ENCODE data around the gene NCL.
"Not testable (repeated sequence)": the region's sequence is repeated elsewhere in the genome, so short reads cannot be mapped to it uniquely, and the experiment has no call there.

The NCL gene

DNA sequence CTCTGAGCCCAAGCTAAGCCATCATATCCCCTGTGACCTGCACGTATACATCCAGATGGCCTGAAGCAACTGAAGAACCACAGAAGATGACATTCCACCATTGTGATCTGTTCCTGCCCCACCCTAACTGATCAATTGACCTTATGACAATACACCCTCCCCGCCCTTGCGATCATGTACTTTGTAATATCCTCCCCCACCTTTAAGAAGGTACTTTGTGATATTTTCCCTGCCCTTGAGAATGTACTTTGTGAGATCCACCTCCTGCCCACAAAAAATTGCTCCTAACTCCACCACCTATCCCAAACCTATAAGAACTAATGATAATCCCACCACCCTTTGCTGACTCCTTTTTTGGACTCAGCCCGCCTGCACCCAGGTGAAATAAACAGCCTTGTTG lies 33.8 kb downstream of the NCL start:
- DNase-seq (ENCODE audit: low read depth), result not testable (repeated sequence)

DNA sequence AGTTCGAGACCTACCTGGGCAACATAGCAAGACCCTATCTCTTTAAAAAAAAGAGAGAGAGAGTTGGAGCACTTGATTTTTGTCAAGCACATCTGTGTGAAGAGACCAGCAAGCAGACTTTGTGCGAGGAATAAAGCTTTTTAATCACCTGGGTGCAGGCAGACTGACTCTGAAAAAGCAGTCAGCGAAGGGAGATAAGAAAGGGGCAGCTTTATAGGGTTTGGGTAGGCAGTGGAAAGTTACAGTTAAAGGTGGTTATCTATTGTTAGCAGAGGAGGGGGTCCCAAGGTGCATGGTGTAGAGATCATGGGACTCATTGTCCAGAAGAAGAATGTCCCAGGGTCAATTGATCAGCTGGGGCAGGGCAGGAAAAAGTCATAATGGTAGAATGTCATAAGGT lies 34.4 kb downstream of the NCL start:
- no peak for DNase-seq (ENCODE audit: low read depth)

DNA sequence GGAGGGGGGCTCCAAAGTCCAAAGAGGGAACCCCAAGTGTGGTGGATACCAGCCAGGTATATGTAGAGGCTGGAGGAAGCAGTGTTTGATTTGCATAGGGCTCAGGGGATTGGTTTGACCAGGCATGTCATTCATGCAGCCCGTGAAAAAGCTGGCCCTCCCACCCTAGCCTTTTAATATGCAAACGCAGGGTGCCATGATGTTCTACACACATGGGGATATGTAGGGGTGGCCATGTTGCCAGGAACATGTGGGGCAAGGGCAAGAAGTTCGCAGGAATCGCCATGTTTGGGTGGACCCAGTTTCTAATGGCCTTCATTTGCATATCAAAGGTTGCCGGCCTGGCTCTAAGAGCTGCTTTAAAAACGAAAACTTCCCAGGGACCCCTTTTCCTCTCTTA lies 35.1 kb downstream of the NCL start:
- DNase-seq (ENCODE audit: low read depth), result no peak

DNA sequence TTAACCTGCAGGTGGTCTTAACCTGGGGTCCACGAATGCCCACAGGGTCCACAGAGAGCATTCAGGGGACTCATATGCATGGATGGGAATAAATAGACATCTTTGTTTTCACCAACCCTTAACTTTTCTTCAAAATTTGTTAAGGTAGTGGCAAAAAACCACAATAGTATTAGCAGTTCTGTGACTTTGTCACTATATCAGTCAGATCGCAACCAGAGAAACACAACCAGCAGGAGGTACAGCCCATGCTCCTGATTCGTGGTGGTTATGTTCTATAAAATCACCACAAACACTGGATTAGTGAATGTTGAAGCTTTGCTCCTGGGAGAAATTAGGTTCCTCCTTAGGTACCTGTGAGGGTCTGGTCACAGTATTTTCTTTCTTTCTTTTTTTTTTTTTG lies 37.2 kb downstream of the NCL start:
- no peak for DNase-seq (ENCODE audit: low read depth)

DNA sequence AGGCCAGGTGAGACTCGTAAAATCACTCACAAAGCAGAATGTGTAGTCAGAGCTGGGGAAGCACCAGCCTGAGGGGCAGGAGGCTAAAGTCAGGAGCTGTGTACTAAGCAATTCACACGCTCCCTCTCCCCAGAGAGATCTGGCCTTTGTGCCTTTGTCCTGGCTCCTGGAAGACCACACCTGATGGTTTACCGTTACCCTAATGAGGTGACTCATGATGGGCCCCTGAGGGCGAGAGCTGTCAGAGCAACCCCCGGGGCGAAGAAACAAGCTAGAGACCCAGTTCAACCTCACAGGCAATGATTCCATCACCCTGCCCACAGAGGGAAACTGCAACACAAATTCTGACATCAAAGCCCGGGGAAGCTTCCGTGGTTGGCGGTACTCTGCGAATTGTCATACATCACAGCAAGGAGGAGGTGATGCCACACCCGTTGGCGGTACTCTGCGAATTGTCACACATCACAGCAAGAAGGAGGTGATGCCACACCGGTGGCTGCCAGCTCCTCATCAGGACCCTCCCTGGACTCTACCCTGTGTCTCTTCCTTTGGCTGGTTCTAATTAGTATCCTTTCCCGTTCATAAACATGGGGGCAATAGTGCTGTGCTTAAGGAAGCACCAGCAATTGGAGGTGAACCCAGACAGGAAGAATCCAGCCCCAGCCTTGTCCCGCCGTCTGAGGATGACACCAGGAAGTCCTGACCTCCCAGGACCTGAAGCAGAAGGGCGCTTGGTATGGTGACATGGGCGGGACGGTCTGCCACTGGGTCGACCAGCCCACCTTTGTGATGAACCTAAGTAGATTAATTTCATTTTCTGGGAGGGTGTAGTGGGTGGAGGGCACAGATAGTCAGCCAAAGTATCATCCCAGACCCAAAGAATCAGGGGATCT lies 38.2 kb downstream of the NCL start:
- peak; percentile 21 for DNase-seq (ENCODE audit: low read depth)

DNA sequence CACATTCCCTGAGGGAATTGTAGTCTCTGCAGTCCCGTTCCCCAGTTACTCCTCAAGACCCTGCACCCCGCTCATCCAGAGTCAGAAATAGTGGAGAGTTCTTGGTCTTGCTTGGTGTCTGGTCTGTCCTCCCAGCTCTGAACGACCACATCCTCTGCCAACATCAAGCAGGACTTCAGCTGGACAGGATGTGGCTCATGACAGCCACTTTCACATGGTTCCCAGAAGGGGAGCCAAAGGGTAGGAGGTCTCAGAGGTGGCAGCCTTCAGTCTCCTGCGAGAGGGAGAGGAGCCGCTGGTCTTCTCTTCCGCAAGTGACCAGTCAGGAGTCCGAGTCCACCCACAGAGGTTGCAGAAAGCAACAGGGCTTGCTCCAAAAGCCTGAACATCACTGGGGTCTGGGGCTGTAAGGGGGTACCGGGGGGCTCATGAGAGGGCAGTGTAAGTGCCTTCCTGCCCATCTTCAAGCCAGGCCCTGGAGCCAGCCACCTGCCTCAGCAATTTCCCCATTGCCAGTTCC lies 38.9 kb downstream of the NCL start:
- no peak for DNase-seq (ENCODE audit: low read depth)

DNA sequence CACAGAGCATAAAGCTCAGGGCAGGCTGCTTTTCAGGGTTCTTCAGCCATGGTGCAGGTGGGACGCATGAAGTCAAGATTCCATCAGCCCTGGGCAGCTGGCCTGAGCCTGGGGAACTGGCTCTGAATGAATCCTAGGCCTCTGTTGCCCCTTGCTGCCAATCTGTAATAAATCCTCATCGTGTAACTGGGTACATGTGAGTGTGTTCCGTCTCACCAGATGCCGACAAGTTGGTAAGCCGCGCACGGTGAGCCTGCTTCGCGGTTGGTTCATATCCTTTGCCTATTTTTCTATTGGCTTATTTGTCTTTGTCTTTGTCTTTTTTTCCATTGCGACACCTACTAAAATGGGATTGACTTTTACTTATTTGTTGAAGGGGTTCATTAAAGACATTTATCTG lies 41.1 kb downstream of the NCL start:
- DNase-seq (ENCODE audit: low read depth), result no peak

DNA sequence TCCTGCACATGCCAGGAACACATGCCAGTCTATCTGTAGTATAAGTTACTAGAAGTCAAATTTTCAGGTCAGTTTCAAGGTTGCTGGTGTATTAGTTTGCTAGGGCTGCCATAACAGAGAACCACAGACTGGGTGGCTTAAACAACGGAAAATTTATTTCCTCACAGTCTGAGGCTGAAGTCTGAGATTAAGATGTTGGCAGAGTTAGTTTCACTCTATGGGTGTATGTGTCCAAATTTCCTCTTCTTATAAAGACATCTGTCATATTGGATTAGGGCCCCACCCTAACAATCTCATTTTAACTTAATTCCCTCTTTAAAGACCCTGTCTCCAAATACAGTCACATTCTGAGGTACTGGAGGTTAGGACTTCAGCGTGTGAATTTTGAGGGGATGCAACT lies 42.2 kb downstream of the NCL start:
- DNase-seq (ENCODE audit: low read depth), result no peak

DNA sequence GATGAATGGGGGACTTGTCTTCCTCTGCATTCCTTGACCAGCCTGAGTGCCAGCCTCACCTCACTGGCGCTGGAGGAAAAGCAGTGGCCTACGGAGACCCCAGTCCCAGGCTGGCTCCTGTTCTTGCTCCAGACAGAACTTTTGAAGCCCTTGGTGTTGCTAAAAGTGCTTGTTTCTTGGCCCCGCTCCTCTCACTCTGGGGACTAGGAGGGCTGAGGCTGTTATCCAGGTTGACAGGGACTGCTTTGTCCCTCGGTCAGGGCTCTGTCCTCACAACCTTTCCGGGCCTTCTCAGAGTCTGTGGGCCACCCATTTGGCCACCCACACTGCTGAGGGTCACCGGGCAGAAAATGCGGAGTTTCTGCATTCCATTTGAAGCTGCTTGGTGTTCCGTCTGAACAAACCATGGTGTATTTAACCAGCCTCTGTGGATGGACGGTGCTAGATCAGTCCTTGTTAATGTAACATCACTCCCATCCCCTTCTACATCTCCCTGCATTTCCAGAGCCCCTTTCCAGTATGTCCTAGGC lies 43.2 kb downstream of the NCL start:
- no peak for DNase-seq (ENCODE audit: low read depth)

DNA sequence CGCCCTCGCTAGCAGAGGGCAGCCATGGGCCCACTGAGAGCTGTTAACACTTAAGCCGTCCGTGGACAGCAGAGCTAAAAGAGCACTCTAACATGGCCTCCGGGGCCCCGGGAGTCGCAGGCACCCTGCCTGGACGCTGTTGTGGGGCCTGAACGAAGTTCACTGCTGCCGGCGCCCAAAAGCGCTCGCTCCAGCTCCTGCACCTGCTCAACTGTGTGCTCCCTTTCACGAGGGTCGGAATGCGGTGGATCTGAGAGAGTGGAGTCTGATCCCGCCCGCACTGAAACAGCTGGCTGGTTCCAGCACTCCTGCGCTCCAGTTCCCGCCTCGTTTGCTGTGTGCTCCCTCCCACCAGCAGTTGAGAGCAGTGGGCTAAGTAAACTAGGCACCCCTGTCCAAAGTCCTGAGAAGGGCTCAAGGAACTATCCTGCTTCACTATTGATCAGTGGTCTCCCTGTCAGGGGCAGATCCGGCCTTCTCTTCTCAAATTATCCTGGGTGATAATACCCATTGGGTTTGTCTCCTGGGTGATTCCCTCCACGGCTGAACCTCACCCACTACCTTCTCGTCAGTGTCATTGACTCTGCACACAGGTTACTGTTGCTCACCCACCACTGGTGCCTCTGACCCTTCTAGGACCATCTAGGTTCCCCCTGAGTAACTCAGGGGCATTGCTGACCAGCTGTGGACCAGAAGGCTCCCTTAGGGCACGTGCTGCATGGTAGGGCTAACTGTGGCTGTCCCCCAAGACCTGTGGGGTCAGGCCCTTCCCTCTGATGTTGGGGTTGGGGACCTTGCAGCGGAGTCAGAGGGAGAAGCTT lies 45.3 kb downstream of the NCL start:
- no peak for DNase-seq (ENCODE audit: low read depth)

DNA sequence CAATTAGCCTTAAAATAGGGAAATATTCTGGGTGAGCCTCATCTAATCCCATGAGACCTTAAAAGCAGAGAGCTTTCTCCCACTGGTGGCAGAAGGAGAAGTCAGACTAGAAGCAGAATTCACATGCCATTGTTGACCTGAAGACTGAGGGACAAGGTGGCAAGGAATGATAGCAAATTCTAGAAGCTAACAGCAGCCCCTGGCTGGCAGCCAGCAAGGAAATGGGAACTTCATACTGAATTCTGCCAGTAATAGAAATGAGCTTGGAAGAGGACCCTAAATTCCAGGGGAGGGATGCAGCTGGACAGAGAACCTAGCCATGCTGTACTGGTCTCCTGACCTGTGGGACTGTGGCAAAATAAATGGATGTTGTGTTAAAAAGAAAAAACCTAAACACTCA lies 49.3 kb downstream of the NCL start:
- DNase-seq (ENCODE audit: low read depth), result no peak

DNA sequence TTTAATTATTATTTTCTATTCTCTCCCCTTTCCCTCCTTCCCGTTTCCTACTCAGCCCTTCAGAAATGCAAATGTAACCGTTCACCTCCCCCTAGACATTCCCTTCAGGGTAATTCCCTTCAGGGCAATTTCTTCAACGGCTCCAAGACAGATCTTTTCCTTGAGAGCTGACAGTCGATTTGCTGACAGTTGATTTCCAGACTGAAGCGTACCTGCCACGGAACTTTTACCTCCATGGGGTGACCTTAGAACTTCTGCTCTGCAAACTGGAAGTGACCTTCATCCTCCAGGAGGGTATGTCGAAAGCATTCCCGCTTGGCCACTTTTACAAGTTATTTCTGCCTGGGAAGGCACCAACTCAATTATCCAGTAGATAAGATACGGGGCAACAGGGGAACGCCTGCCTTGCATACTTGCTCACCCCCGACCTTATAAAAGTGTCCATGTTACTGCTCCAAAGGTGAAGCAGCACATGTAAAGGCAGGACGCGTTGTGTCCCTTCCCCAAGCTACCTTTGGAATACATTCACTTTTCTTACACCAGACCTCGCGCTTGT lies 50.3 kb downstream of the NCL start:
- no peak for DNase-seq (ENCODE audit: low read depth)

DNA sequence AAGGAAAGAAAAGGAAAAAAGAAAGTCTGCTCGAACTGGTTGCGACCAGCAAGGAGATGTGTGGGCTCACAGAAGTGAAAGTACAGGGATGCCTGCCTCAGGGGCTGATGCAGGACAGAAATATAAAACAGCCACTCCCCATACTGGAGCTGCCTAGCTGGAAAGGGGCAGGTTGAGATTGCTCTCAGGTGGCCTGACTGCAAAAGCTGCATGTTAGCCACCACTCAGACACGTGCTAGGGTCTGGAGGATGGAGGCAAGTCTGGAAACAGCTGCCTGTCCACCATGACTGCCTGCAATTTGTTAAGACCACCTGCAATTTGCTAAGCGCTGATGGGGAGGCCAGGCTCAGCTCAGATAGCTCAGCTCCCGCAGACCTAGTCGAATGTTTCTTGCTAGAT lies 50.8 kb downstream of the NCL start:
- no peak for DNase-seq (ENCODE audit: low read depth)

DNA sequence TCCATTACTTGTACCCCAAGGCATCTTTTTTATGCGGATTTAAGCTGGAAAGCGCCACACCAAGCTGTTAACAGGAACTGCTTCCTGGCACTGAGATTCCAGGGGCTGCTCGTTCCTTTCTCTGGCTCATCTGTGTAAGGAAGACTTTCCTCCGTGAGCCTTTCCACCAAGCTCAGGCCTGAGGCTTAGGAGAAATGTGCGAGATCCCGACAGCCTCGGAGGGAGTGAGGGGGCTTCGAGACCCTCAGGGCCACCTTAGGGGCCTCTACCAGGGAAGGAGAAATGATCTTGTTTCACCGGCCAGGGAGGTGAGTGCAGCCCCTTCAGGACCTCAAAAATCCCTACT lies 51.7 kb downstream of the NCL start:
- no peak for DNase-seq (ENCODE audit: low read depth)

DNA sequence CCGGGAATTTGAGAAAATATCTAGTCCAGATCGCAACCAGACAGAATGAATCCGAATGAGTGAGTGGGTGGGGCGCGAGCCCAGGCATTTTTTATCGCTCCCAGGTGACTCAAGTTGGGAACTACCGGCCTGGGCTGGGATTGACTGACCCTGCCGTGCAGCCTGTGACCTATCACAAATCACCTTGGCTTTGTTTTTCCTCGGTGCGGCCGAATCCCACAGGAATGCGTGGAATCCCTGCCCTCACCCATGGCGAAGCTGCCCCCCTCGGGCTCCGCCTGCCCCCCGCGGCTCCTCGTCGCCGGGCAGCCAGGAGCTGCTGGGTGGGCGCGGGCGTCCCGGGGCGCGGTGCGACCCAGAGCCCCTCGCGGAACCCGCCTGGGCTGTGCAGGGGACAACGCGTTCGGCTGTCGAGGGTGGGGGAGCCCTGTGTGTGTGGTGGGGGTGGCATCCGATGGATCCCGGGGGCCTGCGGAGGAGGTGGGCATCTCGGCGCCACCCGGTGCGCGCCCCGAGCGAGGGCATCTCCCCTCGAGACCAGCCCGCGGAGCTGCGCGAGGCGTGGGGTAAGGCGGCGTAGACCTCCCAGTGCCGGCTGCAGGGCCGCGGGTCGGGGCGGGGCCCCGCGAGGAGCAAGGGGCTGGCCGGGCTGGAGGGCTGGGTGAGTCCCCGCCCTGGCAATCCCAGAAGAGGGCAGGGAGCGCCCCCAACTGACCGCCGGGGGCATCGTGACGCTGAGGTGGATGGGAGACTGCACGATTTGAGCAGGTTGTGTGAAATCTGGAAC lies 52.3 kb downstream of the NCL start:
- DNase-seq (ENCODE audit: low read depth), result peak; percentile 53

DNA sequence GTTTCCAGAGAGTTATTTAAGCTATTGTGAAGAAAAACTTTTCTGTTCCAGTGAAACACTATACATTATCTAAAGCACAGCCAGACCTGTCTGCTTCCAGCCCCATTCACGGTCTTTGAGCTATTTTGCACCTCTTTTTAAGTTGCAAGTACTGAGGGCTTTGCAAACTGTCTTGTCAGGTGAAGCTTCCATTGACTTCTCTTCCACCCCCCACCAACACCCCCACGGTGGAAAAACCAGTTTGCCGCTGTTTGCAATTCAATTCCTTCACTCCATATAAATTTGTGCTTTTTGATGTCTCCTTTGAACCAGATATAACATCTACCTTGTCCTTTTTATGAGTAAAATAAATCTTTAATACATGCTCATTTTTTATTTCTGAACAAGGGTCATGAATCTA lies 53.0 kb downstream of the NCL start:
- DNase-seq (ENCODE audit: low read depth), result no peak

DNA sequence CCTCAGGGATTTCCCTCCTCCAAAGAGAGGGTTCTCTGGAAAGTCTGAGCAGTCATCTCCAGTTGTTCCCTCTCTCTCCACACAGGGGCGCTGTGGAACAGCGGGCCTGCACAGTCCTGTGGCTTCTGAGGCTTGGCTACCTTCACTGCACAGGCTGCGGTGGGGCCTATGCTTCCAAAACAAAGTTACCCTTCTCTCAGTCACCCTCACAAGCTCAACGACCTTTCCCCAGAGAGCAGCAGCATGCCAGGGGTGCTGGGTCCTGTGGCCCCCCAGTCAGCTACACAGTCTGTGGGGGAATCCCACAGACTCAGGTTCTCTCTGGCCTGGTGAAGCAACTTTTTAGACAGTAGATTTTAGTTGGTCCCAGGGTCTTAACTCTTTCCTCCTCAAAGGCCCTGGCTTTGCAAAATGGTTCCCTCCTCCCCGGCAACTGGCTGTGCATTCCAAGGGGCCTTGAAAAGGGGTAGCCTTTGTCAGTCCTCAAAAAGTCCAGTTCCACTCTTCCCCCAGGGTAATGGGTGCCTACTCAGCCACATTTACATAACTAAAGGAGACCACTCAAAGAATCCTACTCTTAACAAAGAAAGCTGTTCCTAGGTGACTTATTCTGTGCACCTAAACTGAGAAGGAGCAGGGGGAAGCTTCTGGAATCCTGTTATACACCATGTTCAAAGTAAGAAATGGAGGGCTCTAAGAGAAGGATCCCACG lies 53.8 kb downstream of the NCL start:
- no peak for DNase-seq (ENCODE audit: low read depth)

DNA sequence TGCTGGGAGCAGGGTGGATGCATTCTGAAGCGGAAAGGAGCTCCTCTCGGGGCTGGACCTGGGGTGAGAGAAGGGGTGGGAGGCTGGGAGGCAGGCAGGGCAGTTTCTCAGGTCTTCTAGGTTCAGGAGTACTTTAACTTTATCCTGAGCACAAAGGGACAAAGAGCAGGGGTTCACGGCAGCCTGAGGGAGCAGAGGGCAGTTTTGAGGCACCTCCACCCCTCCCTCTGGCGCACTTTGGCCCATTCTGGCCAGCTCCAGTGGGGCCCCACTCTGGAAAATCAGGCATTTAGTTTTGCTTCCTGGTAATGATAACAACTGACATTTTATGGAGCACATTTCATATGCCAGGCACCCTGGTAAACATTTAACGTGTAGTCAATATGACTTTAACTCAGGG lies 54.5 kb downstream of the NCL start:
- DNase-seq (ENCODE audit: low read depth), result no peak

DNA sequence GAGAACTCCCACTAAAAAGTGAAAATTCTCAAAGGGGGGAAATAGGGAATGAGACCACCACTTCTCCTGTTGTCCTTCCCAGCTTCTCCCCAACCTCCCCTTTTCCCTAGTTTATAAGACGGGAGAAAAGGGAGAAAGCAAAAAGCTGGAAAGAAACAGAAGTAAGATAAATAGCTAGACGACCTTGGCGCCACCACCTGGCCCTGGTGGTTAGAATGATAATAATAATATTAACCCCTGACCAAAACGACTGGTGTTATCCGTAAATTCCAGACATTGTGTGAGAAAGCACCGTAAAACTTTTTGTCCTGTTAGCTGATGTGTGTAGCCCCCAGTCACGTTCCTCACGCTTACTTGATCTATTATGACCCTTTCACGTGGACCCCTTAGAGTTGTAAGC lies 56.0 kb downstream of the NCL start:
- DNase-seq (ENCODE audit: low read depth), result not testable (repeated sequence)

DNA sequence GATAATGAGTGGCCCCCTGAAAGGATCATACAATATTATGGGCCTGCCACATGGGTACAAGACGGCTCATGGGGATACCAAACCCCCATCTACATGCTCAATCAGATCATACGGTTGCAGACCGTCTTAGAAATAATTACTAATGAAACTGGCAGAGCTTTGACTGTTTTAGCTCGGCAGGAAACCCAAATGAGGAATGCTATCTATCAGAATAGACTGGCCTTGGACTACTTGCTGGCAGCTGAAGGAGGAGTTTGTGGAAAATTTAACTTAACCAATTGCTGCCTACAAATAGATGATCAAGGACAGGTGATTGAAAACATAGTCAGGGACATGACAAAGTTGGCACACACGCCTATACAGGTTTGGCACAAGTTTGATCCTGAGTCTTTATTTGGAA lies 56.6 kb downstream of the NCL start:
- not testable (repeated sequence) for DNase-seq (ENCODE audit: low read depth)
